Hematopoietic multipotent progenitor cell treated with erythropoietin and hydrocortisone succinate and interleukin-3 and kit ligand, for 8 days (in vitro differentiated cells): ENCODE data around the gene TOR4A.
A peak's percentile ranks its signal among the peaks of the same experiment; 100 is the strongest.

Source experiments
- DNase-seq: peaks from one replicate; pipeline ENCODE4 v3.0.0-alpha.2; 2015

Gene TOR4A

DNA sequence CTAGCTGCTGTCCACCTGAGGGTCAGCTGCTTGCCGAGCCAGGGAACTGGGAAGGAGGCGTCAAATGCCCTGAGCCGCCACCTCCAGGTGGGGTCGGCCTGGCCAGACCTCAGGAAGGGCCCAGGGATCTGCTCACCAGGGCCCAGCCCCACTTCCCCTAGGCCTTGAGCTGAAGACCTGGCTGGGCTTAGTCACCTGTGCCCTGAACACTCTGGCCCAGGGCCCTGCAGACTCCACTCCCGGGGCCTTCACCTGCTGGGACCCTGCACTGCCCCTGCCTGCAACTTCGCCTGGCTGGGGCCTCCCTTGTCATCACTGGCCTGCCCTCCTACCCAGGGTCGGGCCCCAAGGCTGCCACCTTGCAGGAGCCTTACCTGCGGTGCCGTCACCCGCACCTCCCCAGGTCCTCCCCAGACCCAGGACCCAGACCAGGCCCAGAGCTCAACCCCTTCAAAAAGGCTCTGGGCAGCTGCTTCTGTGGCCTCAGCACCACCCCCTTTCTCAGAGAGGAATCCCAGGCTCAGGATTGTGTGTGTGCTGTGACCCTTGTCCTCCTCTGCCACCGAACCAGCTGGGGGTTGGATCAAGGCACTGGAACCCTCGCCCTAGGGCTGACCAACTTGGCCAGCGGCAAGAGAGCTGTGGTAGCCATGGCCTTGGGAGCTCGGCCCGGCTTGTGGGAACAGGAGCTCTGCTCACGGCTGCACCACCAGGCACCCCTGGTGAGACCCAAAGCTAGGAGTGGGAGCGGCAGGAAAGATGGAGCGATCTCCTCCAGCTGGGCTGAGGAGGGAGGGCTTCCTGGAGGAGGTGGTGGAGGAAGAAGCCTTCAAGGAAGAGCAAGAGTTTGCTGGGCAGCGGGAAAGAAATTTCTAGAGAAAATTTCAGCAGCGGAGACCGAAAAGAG lies 23.6 kb upstream of the TOR4A start:
- DNase-seq: no peak

DNA sequence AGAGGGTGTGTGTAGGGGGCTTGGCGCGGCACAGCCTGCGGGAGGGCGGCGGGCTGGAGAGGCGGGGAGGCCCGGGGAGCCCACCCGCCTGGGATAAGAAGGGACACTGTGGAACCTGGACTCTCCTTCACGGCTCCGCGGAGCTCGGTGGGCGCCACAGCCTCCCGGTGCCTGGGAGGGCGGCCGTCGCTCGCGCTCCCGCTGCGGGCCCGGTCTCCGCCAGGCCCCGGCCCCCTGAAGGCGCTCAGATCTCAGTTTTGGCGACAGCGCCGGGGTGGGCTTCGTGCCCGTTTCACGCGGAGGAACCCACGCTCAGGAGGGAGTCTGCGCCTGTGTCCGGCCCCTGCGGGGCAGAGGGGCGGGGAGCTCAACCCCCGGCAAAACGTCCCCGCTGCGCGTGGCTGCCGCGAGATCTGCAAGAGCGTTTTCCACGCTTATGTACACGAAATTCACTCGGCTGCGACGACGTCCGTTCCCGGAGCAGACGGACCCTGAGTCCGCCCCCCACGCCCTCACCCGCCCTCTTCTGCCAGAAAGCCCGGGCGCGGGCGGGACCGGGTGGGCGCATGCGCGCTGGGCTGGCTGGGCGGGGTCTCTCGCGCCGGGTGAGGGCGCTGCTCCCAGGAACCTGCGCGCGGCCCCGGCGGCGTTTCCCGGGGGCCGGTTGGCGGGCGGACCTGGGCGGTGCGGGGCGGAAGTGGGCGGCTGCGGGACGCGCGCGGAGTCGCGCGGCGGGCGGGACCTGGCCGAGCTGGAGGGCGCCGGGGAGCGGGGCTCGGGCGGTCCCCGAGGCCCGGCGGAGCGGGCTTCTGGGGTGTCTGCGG lies 22.7 kb upstream of the TOR4A start, which contains the start of gene NELFB:
NELFB (plus strand) TSS at position 704 of the 824 bp plus-strand sequence.
- peak; percentile 88 for DNase-seq

DNA sequence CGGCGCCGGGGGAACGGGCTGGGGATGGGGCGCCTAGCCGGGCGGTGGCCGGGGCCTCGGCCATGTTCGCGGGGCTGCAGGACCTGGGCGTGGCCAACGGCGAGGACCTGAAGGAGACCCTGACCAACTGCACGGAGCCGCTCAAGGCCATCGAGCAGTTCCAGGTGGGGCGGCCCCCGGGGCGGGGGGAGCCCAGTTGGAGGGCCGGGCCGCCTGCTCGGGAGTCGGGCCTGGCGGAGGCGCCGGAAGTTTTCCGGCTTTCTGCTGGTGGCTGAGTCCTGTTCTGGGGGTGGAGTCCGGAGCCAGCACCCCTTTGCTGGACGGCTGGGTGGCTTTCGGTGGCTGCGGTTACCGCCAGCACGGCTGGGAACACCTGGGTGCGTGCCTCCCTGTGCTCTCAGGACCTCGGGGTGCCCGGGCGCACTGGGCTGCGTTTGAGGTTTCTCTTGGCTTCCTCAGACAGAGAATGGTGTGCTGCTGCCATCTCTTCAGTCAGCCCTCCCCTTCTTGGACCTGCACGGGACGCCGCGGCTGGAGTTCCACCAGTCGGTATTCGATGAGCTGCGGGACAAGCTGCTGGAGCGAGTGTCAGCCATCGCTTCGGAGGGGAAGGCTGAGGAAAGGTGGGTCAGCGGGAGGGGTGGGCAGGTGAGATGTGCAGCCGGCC lies 21.9 kb upstream of the TOR4A start:
- peak; percentile 36 for DNase-seq

DNA sequence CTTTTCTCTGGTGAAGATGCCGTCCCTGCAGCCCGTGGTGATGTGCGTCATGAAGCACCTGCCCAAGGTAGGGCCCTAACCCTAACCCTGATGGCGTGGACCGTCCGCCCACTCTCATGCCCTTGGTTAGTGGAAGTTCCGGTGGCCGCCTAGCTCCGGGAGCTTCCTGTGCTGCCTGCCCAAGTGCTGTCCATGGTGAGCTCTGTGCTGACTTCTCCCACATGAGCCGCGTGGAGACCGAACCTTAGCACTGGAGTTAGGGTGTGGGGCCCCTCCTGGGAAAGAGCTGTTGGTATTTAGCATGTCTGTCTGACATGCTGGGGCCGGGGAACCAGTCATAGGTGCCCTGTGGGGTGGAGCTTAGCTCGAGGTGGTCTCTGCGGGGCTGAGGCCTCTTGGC lies 21.2 kb upstream of the TOR4A start:
- DNase-seq: no peak

DNA sequence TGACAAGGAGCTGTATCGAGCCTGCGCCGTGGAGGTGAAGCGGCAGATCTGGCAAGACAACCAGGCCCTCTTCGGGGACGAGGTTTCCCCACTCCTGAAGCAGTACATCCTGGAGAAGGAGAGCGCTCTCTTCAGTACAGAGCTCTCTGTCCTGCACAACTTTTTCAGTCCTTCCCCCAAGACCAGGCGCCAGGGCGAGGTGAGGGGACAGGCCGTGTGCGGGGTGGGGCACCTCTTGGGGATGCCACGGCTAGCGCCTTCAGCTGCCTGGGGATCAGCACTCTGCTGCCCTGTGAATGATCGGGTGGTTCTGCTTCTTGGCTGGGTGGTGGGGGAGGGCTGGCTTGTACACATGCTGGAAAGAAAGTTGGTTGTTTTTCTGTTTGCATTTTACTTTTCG lies 20.7 kb upstream of the TOR4A start:
- DNase-seq: peak; percentile 23

DNA sequence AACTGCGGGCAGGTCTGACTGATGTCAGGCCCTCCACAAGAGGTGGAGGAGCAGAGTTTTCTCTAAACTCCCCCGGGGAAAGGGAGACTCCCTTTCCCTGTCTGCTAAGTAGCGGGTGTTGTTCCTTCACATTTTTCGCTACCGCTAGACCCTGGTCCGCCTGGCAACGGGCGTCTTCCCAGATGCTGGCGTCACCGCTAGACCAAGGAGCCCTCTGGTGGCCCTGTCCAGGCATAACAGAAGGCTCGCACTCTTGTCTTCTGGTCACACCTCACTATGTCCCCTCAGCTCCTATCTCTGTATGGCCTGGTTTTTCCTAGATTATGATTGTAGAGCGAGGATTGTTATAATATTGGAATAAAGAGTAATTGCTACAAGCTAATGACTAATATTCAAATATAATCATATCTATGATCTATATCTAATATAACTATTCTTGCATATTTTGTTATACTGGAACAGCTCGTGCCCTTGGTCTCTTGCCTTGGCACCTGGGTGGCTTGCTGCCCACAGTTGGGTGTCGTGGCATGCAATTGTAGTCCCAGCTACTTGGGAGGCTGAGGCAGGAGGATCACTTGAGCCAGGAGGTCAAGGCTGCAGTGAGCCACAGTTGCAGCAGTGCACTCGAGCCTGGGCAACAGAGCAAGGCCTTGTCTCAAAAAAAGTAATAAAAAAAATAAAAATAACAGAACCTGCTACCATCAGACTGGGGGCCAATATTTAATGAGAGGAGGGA lies 15.2 kb upstream of the TOR4A start:
- peak; percentile 40 for DNase-seq

DNA sequence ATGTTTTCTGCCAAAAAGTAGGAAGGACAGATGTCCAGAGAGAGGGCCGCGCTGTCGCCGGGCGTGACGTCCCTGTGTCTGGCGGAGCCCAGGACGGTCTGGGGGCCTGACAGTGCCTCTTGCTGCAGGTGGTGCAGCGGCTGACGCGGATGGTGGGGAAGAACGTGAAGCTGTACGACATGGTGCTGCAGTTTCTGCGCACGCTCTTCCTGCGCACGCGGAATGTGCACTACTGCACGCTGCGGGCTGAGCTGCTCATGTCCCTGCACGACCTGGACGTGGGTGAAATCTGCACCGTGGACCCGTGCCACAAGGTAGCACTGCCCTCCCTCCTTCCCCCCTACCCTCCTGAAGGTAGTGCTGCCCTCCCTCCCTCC lies 14.6 kb upstream of the TOR4A start:
- no peak for DNase-seq

DNA sequence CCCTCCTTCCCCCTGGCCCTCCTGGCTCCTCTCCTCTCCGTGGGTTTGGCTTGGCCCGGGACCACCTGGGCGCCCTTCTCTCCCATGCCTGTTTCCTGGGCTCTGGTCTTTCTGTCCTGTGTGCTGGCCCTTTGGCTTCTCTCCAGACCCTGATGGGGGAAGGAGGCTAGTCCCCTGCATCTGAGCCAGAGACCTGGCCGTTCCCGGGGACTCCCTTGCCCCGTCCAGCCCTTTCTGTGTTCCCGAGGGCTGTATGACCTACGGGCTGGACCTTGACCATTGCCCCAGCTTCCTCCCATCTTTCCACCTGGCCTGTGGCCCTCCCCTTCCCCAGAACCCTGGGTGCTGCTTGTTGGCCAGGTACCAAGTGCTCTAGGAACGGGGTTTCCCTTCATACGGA lies 14.0 kb upstream of the TOR4A start:
- DNase-seq: no peak

DNA sequence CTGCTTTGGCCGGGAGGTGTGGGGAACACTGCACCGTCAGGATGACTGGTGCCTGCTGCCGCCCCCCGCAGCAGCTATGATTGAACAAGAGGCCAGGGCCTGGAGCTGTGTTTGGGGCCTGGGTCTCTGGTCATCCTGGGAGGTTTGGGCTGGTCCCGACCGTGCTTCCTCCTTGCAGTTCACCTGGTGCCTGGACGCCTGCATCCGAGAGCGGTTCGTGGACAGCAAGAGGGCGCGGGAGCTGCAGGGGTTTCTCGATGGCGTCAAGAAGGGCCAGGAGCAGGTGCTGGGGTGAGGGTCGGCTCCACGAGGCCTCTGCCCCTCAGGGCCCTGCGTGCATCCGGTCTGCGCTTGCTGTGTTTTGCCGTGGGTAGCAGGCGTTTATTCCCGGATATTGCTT lies 13.5 kb upstream of the TOR4A start:
- no peak for DNase-seq

DNA sequence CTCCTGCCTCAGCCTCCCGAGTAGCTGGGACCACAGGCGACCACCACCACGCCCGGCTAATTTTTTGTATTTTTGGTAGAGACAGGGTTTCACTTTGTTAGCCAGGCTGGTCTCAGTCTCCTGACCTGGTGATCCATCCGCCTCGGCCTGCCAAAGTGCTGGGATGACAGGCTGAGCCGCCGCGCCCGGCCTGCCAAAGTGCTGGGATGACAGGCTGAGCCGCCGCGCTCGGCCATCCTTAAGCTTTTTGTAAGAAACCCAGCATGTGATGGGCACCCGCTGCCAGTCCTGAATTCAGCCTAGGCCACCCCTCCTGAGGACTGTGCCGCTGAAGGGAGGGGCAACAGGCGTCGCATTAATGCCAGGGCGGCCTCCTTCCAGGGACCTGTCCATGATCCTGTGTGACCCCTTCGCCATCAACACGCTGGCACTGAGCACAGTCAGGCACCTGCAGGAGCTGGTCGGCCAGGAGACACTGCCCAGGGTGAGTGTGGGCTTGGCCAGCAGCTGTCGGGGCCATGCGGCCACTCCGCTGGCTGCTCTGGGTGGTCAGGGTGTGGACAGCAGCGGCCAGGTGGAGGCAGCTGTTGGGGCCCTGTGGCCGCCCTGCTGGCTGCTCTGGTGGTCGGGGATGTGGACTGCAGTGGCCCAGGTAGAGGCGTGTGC lies 11.9 kb upstream of the TOR4A start:
- no peak for DNase-seq

DNA sequence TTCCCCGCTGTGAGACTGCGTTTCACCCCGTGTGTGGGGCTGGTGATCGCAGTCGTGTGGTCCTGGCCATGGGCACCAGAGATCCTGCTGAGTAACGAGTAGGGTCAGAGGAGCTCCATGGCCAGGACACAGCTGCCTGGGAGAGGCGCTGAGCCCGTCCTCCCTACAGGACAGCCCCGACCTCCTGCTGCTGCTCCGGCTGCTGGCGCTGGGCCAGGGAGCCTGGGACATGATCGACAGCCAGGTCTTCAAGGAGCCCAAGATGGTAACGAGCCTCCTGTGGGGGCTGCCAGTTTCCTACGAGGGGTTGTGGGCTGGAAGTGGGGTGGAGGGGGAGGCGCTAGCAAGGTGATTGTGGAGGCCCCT lies 11.4 kb upstream of the TOR4A start:
- DNase-seq: no peak

DNA sequence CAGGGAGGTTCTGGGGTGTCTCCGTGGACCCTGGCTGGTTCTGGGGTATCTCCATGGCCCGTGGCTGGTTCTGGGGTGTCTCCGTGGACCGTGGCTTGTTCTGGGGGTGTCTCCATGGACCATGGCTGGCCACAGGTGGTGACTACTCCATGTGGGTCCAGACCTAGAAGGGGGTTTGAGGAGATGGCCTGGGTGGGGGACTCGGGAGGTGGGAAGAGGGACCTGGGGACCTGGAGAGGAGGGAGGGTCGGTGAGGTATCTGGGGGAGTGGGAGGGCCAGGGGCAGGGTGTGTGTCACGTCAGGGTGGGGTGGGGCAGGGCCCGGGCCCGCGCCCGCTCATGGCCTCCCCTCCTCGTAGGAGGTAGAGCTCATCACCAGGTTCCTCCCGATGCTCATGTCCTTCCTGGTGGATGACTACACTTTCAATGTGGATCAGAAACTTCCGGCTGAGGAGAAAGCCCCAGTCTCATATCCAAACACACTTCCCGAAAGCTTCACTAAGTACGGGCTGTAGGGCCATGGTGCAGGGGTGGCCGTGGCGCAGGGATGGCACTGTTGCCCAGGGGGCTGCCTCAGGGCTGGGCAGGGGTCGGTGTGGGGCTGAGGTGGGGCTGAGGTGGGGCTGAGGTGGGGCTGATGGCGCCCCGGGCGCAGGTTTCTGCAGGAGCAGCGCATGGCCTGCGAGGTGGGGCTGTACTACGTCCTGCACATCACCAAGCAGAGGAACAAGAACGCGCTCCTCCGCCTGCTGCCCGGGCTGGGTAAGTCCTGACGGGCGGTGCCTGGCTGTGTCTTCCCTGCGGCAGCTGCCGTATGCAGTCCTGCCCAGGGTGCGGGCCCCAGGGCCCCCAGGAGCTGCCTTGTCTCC lies 10.7 kb upstream of the TOR4A start:
- DNase-seq: no peak

DNA sequence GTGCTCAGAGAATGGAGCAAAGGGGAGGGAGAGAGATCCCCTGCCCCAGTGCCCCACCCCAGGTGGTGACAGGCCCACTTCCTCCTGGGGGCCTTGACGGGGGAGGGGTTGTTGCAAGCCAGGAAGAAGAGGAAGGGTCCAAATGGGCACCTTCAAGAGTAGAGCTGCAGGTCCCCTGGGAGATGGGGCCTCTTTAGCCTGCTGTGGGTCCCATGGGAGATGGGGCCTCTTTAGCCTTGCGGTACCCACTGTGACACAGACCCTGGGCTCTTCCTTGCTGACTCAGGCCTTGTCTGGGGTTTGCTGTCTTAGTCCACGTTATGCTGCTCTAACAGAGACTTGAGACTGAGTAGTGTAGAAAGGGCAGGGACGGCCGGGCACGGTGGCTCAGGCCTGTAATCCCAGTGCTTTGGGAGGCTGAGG lies 9.6 kb upstream of the TOR4A start:
- DNase-seq: no peak

DNA sequence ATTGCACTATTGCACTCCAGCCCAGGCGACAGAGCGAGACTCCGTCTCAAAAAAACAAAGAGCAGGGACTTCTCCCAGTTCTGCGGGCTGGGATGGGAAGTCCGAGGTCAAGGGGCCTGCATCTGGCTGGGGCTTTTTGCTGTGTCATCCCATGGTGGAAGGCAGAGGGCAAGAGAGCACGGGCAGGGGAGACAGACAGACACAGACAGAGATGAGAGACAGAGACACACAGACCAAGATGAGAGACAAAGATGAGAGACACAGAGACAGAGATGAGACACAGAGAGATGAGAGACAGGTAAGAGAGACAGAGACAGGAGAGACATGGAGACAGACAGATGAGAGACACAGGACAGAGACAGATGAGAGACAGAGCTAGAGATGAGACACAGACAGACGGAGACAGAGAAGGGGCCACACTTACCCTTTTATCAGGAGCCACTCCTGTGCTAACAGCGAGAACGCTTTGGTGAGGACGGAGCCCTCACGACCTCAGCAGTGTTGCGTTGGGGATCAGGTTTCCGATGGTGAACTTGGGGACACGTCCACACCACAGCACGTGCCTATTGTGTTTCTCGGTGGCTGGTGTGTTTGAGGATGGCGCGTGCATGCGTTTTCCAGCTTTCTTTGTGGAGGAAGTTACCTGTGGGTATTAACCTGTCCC lies 8.9 kb upstream of the TOR4A start:
- DNase-seq: no peak

DNA sequence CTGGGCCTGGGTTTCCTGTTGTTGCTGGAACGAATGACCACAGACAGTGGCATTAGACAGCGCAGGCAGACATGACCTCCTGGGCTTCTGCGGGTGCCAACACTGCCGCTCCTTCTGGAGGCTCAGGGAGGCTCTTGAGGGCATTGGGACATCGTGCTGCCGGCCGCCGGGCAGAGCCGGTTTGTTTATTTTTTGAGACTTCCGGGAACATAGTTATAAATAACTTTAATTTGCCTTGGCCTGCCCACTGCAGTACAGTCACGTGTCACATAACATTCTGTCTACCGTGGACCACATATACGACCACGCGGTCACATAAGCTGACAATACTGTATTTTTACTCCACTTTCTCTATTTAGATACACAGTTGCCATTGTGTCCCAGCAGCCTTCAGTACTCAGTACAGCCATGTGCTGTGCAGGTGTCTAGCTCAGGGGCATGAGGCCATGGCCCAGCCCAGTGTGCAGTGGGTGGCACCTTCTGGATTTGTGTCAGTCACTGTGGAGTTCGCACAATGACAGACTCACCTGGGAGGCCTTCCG lies 8.2 kb upstream of the TOR4A start:
- no peak for DNase-seq

DNA sequence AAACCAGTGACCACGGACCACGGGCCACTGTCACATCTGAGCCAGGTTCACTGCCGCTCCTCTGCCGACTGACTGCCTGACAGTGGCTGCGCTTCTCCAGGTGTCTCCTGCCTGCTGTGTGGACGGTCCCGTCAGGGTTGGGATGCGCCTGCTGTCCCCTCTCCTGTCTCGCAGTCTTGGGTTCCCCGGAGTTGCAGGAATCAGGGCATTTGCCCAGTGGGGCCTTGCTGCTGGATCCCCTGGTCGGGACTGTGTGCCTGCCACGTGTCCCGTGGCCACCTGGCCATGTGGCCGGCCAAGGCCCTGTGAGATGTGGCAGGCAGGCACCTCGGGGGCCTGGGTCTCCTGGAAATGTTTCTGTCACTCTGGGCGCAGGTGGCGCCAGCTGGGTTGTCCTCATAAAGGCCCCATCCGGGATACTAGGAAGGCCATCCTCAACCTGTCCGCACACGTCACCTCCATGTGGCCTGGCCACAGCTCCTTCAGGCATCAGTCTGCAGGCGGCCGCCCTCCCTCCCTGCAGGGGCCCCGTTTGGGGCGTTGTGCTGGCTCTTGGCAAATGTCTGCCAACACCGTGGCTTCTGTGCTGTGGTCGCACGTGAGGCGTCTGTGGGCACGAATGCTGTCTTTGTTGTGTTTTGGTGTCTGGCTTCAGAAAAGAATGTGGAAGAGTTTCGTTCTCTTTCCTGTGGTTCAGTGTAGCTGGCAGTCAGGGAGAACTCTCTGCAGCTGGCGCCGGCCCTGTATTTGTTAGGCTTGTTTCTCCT lies 6.4 kb upstream of the TOR4A start:
- no peak for DNase-seq

DNA sequence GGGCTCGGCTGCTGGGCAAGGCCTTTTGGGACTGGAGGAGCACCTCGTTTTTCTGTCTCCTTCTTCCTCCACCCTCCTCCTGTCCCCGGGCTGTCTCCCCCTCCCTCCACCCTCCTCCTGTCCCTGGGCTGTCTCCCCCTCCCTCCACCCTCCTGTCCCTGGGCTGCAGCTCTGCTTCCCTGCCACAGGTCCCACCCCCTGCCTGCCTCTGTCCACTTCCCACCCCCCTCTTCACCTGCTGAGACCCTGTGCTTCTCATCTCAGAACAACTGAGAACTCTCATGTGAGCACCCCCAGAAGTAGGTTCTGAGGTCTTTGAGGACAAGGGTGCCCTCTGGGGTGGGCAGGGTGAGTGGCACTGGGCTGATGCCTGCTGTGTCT lies 5.8 kb upstream of the TOR4A start:
- no peak for DNase-seq

DNA sequence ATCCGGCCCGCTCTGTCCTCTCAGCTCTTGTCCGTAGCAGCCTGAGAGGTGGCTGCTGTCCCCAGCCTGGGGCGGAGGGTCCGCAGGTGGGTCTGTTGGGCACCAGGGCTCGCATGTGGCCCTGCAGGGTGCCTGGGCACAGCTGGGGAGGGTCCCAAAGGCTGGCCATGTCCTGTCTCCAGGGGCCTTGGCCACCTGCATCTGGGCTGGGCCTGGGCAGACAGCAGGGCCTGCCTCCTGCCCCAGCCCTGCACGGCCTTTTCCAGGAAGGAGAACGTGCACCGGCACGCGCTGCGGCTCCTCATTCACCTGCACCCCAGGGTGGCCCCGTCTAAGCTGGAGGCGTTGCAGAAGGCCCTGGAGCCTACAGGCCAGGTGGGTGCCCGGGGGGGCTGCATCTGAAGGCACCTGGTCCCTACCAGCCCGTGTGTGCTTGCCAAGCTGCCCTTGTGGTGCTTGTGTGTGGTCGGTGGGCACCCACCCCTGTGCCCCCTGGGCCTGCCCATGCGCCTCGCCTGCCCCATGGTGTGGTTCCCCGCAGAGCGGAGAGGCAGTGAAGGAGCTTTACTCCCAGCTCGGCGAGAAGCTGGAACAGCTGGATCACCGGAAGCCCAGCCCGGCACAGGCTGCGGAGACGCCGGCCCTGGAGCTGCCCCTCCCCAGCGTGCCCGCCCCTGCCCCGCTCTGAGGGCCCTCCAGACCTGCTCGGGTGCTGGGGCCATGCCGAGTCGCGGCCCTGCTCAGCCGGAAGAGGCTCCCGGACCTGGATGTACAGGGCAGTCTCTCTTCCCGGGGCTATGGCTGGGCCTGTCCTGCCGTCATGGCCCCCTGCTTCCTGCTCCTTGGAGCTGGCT lies 5.1 kb upstream of the TOR4A start:
- no peak for DNase-seq

DNA sequence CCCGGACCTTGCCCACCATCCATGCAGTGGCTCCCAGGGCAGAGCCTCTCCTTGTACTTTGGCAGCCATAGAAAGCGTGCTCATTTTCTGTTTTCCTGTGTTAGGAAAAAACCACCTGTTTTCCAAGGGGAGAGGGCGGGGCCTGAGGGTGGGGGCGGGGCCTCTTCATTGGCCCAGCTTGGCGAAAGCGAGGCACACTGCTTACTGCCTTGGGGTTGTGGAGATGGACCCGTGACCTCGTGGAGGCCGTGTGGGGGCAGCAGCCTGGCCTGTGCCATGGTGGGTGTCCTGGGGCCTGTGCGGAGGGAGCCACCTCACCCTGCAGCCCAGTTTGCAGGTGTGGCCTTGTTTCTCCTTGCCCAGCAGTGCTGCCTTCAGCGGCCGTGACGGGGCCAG lies 4.4 kb upstream of the TOR4A start:
- no peak for DNase-seq
